Activated CD4-positive, CD25-positive, alpha-beta regulatory T cell treated with anti-CD3 and anti-CD28 coated beads, Interleukin-2, amount 50 U/mL, for 24 hours (primary cell): ENCODE measurements around the gene CD163L1.
"Not testable (repeated sequence)": the region's sequence is repeated elsewhere in the genome, so short reads cannot be mapped to it uniquely, and the experiment has no call there.

Experiments used
- ATAC-seq, 2 donors: fragments of 150-1000 bp; cut with Tn5 transposase; one replicate each; pipeline ENCODE4 v1.10.0; 2021; ENCODE audit warnings: mild to moderate bottlenecking in 1 of 2, moderate library complexity in 1 of 2

The CD163L1 gene

DNA sequence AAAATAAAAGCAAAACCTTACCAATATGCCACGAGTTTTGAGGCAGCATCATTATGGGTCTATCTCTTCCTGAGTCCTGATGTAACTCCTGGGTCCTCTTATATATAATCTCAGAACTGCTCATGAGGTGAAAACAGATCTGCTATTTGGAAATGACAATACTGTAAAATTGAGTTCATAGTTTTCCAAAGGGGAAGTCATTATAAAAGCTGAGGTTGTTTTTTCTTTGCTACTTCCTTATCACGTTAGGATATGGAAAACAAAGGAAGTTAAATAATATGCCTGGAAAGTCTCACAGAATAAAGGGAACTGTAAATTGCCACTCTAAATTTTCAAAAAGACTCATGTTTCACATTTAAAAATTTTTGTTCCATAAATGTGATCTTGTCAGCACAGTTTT is at the start of gene CD163L1:
Gene CD163L1 (minus strand): TSS at position 78 of the 400 bp plus-strand sequence. CDS start 26 bp downstream, at position 52.
- ATAC-seq = no peak

DNA sequence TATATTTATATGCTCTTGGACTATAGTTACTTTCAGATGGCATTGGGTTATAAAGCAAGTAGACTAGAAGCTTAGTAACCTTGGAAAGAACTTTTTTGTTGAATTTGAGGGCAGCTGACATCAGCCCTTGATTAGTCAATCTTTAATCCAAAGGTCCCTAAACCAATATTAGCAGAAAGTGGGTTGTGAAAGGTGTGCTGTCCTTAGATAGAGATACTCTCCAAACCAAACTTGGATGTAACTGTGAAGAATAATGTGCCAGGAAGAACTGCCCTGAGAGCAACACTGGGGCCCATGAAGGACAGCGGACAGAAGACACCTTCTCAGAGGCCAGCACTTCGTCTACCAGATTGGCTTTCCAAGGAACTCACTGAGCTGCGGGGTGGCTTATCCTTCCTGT is 49.1 kb upstream of the CD163L1 start:
- ATAC-seq = no peak

DNA sequence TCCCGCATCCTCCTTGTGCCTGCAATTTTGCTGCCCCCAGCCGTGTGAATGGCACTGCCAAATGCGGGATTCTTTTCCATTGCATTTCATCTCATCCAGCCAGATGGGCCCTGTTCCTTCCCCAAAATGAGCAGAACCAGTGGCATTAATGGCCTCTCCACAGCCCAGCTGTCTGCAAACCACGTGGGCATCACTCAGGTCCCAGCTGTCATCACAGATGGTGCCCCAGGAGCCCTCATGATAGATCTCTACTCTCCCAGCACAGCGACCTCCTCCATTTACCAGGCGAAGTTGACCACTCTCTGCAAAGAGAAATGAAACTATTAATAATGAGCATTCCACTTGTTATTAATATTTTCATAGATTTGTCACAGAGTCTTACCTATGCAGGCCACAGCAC is 42.6 kb upstream of the CD163L1 start:
- ATAC-seq = no peak

DNA sequence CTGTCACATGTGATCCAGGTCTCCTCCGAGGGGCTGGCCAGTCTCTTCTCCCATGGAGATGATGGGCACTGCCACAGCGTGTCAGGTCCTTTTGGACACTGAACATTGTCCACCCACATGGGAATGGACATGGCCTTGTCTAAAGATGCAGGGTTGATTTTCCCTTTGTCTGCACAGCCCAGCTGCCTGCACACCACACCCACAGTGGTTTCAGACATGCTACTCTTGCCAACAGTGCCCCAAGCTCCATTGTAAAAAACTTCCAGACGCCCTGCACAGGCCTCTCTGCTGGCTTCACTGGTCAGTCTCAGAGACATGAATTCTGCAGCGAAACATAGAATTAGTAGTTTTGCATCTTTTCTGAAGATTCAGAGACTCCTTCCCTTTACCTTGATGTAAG is 41.1 kb upstream of the CD163L1 start:
- ATAC-seq = no peak

DNA sequence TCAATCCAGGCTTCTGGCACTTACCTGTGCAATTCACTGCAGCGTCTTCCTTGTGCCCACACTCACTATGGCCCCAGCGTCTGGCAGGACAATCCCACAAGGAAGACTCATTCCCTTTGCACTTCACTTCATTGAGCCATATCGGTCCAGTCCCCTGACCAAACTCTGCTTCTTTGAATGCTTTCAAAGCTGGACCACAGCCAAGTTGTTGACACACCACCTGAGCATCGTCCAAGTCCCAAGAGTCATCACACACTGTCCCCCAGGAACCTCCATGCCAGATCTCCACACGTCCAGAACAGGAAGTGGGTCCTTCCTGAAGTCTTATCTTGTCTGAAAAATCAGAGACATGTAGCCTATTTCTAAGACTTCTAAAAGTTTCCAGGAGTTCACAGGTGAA is 39.4 kb upstream of the CD163L1 start:
- no peak for ATAC-seq

DNA sequence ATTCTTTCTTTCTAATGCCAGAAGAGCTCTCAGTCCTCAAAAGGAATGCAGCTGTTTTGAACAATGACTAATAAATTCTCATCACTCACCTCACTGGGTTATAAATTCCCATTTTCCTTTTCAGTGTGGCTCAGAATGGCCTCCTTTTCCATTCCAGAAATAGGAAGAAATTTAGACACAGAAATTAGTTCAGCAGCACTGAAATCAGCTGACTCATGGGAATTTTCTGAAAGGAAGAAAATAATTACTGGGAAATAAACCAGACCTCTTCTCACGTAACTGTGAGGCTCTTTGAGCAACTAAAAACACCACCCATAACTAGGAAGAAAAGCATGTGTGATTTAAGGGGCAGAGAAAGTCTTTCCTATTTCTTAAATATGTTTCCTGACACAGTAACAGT is 35.8 kb upstream of the CD163L1 start:
- ATAC-seq = no peak

DNA sequence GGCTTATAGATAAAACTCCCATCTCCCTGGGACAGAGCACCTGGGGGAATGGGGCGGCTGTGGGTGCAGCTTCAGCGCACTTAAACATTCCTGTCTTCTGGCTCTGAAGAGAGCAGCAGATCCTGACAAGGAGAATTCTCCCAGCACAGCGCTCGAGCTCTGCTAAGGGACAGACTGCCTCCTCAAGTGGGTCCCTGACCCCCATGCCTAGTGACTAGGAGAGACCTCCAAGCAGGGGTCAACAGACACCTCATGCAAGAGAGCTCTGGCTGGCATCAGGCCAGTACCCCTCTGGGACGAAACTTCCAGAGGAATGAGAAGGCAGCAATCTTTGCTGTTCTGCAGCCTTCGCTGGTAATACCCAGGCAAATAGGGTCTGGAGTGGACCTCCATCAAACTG is 28.1 kb upstream of the CD163L1 start:
- no peak for ATAC-seq

DNA sequence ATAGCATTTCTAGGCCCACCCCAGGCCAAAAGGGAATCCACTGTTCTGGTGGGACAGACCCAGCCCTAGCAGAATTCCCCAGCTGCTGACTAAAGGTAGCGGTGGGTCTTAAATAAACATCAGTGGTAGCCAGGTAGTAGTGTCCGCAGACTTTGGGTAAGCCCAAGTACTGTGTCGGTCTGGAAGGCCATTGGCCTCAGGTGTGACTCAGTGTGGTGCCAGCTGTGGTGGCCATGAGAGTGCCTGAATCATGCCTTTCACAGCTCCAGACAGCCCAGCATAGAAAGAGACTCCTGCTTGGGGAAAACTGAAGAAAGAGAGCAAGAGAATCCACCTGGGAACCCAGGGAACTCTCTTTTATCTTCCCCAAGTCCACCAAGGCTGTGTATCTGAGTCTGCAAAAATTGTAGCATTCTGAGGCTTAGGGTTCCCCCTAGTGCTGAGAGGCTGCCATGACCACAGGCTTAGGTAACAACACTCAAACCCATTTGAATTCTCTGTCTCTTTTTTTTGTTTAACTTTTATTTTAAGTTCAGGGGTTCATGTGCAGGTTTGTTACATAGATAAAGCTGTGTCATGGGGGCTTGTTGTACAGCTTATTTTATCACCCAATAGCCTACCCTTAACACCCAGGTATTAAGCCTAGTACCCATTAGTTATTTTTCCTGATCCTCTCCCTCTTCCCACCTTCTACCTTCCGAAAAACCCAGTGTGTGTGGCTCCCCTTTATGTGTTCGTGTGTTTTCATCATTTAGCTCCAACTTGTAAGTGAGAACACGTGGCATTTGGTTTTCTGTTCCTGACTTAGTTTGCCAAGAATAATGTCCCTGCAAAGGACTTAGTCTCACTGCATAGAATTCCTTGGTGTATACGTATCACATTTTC is 16.7 kb upstream of the CD163L1 start:
- ATAC-seq = peak; percentile 25 to 45

DNA sequence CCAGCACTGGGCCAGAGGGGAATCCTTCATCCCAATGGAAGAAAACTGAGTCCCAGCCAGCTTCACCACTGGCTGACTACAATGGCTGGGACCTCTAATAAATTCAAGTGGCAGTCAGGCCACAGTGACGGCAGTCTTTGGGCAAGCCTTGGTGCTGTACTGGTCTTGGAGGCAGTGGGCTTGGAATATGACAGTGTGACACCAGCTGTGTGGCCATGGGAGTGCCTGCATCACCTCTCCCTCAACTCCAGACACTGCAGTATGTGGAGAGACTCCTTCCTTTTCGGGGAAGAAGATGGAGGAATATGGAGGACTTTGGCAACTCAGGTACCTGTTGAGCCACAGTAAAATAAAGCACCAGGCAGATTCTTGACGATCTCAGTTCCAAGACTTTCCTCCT is 16.0 kb upstream of the CD163L1 start:
- no peak for ATAC-seq

DNA sequence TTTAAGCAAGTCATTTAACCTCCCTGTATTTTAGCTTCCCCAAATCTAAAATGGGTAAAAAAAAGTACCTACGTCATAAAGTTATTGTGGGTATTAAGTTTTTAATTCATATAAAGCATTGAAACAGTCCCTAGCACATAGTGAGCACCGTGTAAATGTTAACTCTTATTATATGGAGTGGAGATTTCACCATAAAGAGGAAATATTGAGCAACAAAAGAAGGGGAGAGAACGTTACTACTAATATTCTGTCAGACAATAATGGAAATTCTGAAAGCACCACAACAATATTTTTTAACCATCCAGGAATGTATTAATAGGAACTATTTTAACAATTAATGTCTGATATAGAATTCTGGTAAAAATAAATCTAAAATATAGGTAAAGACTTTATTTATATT is 7.8 kb upstream of the CD163L1 start:
- ATAC-seq = no peak

DNA sequence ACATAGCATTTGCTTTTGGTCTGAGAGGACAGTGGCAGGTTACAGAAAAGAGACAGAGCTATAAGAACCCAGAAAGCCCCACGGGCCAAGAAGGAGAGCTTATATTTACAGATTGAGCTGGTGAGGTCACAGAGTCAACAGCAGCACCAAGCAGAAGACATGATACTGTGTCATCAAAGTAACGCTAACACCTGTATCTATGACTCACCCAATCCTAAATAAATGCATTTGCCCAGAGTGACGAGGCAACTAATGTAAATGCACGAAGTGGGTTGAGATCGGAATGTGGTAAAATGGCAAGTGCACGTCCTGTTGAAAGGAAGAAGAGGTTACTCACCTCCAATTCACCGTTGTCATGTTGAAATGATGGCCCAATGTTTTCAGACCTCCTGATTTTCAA is 6.7 kb upstream of the CD163L1 start:
- ATAC-seq = no peak

DNA sequence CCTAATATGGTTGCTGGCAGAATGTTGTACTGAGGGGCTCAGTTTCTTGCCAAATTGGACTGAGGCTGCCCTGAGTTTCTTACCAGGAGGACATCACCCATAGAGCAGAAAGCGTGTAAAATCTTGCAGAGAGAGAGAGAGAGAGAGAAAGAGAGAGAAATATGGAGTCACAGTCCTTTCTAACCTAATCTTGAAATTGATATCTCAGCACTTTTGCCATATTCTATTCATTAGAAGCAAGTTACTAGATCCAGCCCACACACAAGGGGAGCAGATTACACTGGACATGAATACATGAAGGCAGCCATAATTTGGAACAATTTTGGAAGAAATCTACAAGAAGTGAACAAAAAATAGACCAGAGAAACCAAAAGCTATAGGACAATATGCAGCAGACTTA is 4.1 kb upstream of the CD163L1 start:
- ATAC-seq = no peak

DNA sequence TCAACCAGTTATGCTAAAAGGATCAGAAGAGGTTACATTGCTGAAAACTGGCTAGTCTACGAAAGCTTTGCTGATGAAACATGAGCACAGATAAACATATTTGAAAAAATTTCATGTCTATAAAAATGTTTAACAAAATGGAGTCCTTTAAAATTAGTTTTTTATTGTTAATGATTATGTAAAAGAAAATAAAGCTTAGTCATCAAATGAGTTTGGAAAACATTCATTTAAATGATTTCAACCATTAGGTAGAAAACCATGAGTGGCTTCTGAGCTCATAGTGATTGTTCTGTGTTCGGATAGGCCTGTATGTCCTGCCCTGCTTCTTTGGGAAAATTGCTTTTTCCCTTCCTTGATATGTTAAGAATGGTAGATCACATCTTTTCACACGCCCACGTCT is 584 bp upstream of the CD163L1 start:
- no peak for ATAC-seq

DNA sequence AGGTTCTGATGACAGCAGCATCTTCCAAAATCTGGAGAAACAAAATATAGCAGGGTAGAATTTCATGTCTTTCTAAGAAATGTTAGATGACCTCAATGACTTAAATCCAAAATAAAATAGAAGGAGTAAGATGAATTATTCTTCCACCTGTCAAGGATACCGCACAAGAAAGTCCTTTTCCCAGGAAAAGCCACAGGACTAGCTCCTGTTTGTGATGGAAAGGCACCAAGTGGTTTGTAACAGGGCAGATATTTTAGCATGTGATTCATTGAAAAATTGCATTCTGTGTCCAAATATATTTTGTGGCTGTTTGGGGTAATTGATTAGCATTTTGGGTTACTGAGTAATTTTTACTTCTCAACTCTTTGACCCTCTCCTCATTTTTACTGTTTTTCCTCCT is 2.7 kb downstream of the CD163L1 start:
- no peak for ATAC-seq

DNA sequence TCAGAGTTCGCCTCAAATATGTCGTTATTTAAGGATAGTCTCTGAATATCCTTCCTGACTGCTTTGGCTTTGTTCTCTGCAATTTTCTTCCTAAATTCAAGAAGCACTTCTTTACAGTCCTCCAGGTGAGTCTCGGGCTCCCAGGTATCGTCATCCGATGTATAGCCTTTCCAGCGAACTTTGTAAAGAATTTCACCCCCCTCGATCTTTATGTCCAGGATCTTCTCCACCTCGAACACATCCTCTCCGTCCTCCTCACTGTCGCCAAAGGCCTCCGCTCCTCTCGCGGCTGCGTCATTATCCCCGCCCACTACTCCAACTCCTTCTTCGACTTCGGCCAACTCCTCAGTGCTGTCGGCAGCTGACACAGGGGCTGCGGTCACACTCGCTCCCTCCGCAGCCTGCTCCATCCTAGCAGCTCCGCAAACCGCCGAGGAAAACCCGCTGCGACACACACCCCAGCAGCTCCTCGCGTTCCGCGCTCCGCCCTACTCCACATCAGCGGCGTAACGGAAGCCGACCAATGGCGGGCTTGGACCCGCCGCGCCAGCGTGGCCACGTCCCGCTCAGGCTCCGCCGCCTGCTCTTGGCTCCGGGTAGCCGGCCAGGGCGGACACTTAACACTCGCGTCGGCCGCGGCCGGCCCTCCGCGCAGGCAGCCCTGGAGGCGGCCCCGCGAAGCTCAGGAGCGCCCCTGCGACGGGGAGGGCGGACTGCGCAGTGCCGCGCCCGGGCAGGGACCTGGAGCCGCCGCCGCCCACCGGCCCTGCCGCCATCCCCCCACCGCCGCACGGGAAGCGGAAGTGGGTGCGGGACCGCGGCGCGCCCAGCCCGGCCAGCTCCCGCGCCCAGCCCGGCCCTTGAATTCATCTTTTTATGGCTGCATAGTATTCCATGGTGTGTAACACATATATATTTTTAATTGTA is 4.1 kb downstream of the CD163L1 start:
- peak; percentile 78 to 82 for ATAC-seq

DNA sequence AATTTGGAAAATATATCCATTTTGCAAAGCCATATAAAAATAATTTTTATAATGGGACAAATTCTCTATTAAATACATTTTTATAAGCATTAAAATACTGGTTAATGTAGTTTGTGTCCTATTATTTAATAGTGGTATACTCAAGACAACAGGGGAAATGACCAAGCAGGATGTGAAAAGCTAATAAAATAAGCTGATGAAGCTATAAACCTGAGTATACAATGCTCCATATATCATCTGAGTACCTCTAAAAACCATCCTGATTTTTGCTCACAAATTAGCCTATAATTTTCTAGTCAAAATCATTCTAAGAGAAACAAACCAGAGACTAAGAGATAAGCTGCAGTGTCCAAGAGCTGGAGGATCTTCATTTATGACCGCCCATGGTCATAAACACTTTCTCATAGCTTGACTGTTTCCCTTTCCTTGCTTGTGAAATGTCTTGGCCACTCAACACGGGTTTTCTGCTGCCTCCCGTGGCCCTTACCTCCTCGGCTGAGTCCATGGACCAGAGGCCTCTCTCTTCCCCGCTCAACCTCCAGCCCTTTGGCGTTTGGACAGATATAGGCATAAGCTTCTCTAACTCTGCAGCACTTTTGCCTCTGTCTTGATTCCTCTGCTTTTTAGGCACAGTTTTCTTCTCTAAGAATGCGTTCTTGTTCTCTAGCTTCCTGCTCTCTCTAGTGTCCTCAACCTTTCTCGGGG is 5.5 kb downstream of the CD163L1 start:
- ATAC-seq = not testable (repeated sequence)

DNA sequence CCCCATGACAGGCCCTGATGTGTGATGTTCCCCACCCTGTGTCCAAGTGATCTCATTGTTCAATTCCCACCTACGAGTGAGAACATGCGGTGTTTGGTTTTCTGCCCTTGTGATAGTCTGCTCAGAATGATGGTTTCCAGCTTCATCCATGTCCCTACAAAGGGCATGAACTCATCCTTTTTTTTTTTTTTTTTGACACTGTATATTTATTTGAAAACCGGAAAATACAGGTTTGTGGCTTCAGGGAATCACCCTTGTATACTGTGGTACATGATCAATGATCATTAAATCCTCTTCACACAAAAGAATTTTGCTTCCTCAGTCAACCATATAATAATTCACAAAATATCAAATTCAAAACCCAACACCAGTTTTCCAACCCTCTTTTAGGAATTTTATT is 6.5 kb downstream of the CD163L1 start:
- not testable (repeated sequence) for ATAC-seq

DNA sequence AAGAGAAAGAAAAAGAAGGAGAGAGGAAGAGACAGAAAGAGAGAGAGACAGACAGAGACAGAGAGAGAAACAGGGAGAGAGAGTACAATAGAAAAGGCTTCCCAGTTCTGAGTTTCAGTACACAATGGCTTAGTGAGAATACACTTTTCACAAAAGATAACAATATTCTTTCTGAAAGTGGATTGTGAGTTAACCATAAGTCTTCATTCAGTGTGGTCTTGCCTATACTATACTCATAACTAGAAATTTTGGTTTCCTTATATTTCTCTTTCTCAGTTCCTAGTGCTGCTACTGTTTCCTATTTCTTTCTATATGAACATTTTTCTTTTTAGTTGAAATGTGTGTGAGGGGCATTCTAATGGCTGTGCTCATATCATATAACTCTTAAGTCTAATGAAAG is 9.3 kb downstream of the CD163L1 start:
- ATAC-seq = no peak

DNA sequence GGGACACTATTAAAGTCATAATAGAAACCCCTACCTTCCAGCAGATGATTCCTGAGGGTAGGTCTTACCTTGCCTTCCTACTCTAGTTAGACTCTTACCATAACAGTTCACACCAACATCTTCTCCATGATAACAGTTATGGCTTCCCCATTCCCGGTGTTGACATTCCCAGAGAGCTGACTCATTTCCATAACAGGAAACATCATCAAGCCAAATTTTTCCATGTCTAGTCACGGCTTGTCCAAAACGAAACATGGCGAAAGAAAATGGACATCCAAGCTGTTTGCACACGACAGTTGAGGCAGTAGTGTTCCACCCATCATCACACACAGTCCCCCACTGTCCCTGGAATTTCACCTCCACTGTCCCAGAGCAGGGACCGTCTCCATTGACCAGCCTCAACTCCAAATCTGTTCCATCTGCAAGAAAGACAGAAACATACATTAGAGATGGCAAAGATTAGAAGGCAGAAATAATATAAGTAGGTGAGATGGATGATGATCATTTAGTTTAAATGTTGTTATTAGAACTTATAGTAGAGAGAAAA is 10.6 kb downstream of the CD163L1 start:
- ATAC-seq = no peak

DNA sequence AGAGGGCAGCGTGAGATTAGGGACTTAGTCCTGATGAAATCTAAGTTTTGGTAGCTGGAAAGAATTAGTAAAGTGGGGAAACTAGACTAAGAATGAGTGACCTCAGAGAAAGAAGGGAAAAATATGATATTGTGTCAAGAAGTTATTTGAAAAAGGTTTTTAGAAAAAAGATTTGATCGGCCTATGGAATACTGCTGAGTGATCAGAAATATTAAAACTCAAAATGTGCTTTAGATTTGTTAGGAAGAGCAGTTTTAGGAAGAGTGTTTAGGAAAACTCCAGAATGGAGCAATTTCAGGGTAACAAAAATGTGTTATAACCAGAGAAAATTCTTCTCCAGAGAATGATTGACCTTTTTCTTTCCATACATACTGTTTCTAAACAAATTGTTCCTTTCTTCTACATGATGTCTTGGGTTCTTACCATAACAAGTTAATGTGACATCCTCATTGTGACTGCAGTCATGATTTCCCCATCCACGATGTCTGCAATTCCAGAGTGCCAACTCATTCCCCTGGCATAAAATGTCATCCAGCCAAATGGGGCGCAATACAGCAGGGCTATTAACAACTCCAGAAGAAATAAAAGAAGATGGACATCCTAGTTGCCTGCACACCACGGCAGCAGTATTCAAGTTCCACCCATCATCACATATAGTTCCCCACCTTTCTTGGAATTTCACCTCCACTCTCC is 11.8 kb downstream of the CD163L1 start:
- ATAC-seq = no peak

DNA sequence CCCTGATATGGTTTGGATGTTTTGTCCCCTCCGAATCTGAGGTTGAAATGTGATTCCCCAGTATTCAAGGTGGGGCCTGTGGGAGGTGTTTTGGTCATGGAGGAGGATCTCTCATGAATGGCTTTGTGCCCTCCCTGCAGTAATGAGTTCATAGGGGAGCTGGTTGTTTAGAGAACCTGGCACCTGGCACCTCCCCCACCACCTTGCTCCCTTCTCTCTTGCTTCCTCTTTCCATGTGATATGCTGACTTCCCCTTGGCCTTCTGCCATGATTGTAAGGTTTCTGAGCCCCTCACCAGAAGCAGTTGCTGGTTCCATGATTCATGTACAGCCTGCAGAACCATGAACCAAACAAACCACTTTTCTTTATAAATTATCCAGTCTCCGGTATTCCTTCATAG is 32.6 kb downstream of the CD163L1 start:
- ATAC-seq = no peak

DNA sequence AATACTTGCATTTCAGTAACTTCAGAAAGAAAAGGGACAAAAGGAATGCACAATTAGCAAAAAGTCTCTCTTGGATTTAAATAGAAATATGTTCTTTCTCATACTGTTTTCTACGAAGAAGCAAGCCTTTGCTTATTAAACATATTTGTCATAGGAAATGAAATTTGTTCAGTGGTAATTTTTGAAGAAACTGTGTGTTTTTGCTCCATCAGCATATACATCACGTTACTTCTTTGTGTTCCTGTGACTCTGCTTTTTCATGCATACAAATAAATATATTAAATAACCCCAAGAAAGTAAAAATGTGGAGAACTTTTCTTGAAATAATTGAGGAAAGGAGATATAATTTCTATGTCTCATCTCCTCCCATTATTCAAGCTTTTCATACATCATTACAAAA is 39.7 kb downstream of the CD163L1 start:
- no peak for ATAC-seq
